Measurements from ENCODE around the gene BEST2. TPM values are rescaled to one million over a fixed set of nuclear protein-coding genes. Genes with fewer than 3 reads are reported as not detected.

BEST2 gene
- total RNA-seq, 2 experiments from 2014 or later = not detected

GRCh38 chr19:12723641-12724426 is 27.8 kb upstream of the BEST2 start, which contains the start of gene TNPO2:
Gene TNPO2 (minus strand): TSS chr19:12723932. CDS start chr19:12720977, 2,955 bp downstream.
- CTCF ChIA-PET = interaction anchor here (1.1 to 2.5 kb wide), 6 partner anchors 9 to 54 kb away, joined by 3 to 13 read pairs (median 4); partner anchors contain the start of genes GET3 and TRIR
- POLR2A ChIA-PET = interaction anchor here (0.5 to 3.7 kb wide), 7 partner anchors 9 to 69 kb away, joined by 3 to 39 read pairs (median 4); partner anchors contain the start of genes DHPS and TRIR

GRCh38 chr19:12725612-12726011 is 26.0 kb upstream of the BEST2 start:
- ChIA-PET POLR2A (interaction anchor here (0.6 kb wide), 1 partner anchor 42 kb away, joined by 3 read pairs; no protein-coding TSS in a partner anchor), CTCF (interaction anchor here (0.7 to 1.1 kb wide), 4 partner anchors 7 to 35 kb away, joined by 3 to 11 read pairs (median 4); no protein-coding TSS in a partner anchor)

- ChIA-PET POLR2A (interaction anchor here (0.7 kb wide), 1 partner anchor 8 kb away, joined by 3 read pairs; the partner anchor contains the start of gene TRIR), CTCF (no interaction called here)
These were observed 24.6 kb upstream of the BEST2 start for GRCh38 chr19:12726988-12727316.

- ChIA-PET POLR2A (no interaction called here), CTCF (no interaction called here)
These were observed 23.7 kb upstream of the BEST2 start for GRCh38 chr19:12727745-12728433.

GRCh38 chr19:12730064-12730463 is 21.5 kb upstream of the BEST2 start:
- POLR2A ChIA-PET = interaction anchor here (0.8 kb wide), 1 partner anchor 140 kb away, joined by 5 read pairs; no protein-coding TSS in a partner anchor
- CTCF ChIA-PET = no interaction called here

- ChIA-PET CTCF (interaction anchor here (0.6 to 1.2 kb wide), 5 partner anchors 10 to 161 kb away, joined by 3 to 4 read pairs (median 3); no protein-coding TSS in a partner anchor), POLR2A (interaction anchor here (3.8 kb wide), 1 partner anchor 9 kb away, joined by 39 read pairs; the partner anchor contains the start of gene TNPO2)
These were observed 20.3 kb upstream of the BEST2 start for GRCh38 chr19:12731337-12731736.

GRCh38 chr19:12733369-12734214 is 18.0 kb upstream of the BEST2 start:
- POLR2A ChIA-PET = interaction anchor here (0.6 to 3.8 kb wide), 6 partner anchors 11 to 220 kb away, joined by 3 to 39 read pairs (median 4); partner anchors contain the start of genes JUNB and TNPO2
- CTCF ChIA-PET = interaction anchor here (0.5 to 3.5 kb wide), 15 partner anchors 8 to 113 kb away, joined by 3 to 11 read pairs (median 4); partner anchors contain the start of genes FBXW9, HOOK2 and RNASEH2A

- ChIA-PET POLR2A (interaction anchor here (0.6 to 0.8 kb wide), 2 partner anchors 54 to 184 kb away, joined by 3 to 5 read pairs; partner anchors contain the start of gene JUNB), CTCF (interaction anchor here (0.6 to 3.0 kb wide), 8 partner anchors 9 to 110 kb away, joined by 3 to 10 read pairs (median 4); a partner anchor contains a TSS)
These were observed 14.4 kb upstream of the BEST2 start, which contains the start of gene GET3 for GRCh38 chr19:12736995-12737834. Gene GET3 (plus strand): TSS chr19:12737497. CDS start chr19:12737506, 9 bp downstream.

- CTCF ChIA-PET = interaction anchor here (1.6 to 3.0 kb wide), 4 partner anchors 20 to 110 kb away, joined by 4 to 10 read pairs (median 9); no protein-coding TSS in a partner anchor
- POLR2A ChIA-PET = interaction anchor here (0.8 kb wide), 1 partner anchor 54 kb away, joined by 3 read pairs; the partner anchor contains the start of gene JUNB
These were observed 13.7 kb upstream of the BEST2 start for GRCh38 chr19:12737835-12738351.

- CTCF ChIA-PET = interaction anchor here (1.3 to 2.9 kb wide), 3 partner anchors 8 to 17 kb away, joined by 4 to 7 read pairs (median 7); partner anchors contain the start of gene GET3
- POLR2A ChIA-PET = no interaction called here
These were observed 6.3 kb upstream of the BEST2 start for GRCh38 chr19:12745166-12745897.

- ChIA-PET CTCF (interaction anchor here (2.4 kb wide), 1 partner anchor 100 kb away, joined by 6 read pairs; no protein-coding TSS in a partner anchor), POLR2A (no interaction called here)
These were observed 3.1 kb upstream of the BEST2 start for GRCh38 chr19:12748489-12748888.

- ChIA-PET POLR2A (interaction anchor here (0.6 kb wide), 1 partner anchor 26 kb away, joined by 10 read pairs; no protein-coding TSS in a partner anchor), CTCF (interaction anchor here (0.6 to 1.5 kb wide), 3 partner anchors 16 to 1910 kb away, joined by 3 to 4 read pairs (median 4); no protein-coding TSS in a partner anchor)
These were observed 1.6 kb upstream of the BEST2 start for GRCh38 chr19:12749938-12750521.

GRCh38 chr19:12750851-12751250 is 740 bp upstream of the BEST2 start:
- POLR2A ChIA-PET = no interaction called here
- CTCF ChIA-PET = interaction anchor here (0.6 to 1.5 kb wide), 3 partner anchors 15 to 1909 kb away, joined by 3 to 4 read pairs (median 4); no protein-coding TSS in a partner anchor

- CTCF ChIA-PET = interaction anchor here (0.7 to 1.4 kb wide), 4 partner anchors 12 to 96 kb away, joined by 3 to 4 read pairs (median 3); no protein-coding TSS in a partner anchor
- POLR2A ChIA-PET = no interaction called here
These were observed 628 bp downstream of the BEST2 start for GRCh38 chr19:12752056-12752781.
